ENCODE results near the gene RBM47.

- TF ChIP-seq CTCF (conservative IDR thresholded peaks at IDR 0.05) (no peak), EZH2 (IDR thresholded peaks at IDR 0.05; ENCODE audit: low read depth) (no peak)
These were observed 43.6 kb downstream of the RBM47 start for GRCh38 chr4:40586034-40586433.
